Gastrocnemius medialis (tissue), 4 donors: Measurements from ENCODE around the gene PALD1. TPM values are rescaled to one million over a fixed set of nuclear protein-coding genes. Genes with fewer than 3 reads are reported as not detected.

Experiments used
- ATAC-seq, 2 donors: fragments of 150-250 bp; one replicate each; pipeline ENCODE4 v1.9.1; 2016
- DNase-seq, 2 donors: peaks; one replicate each; pipeline ENCODE4 v3.0.0-alpha.2; 2019
- H3K27ac ChIP-seq, 4 donors: fragments of 200-600 bp; sonication (generic); 1 replicate in 1 of 4; 2 replicates in 3 of 4; pipeline ENCODE4 v1.5.1; 2016 to 2018; ENCODE audit warnings: mild to moderate bottlenecking in 2 of 4, moderate library complexity in 1 of 4
- H3K27me3 ChIP-seq, 3 donors: fragments of 200-600 bp; sonication (generic) in 2 of 3; 1 replicate in 1 of 3; 2 replicates in 2 of 3; pipeline versions ENCODE4 v1.5.1 to v1.6.0; 2016 to 2019; ENCODE audit warnings: mild to moderate bottlenecking in 1 of 3, moderate library complexity in 1 of 3
- H3K36me3 ChIP-seq, 2 donors: fragments of 200-600 bp; sonication (generic) in 1 of 2; one replicate each; pipeline ENCODE4 v1.5.1; 2017 to 2018
- H3K4me1 ChIP-seq, 2 donors: fragments of 200-600 bp; sonication (generic) in 1 of 2; one replicate each; pipeline ENCODE4 v1.5.1; 2016 to 2017; ENCODE audit warnings: mild to moderate bottlenecking in 2 of 2
- H3K4me3 ChIP-seq, 4 donors: fragments of 200-600 bp; sonication (generic) in 3 of 4; 1 replicate in 1 of 4; 2 replicates in 3 of 4; pipeline ENCODE4 v1.5.1; 2016 to 2019; ENCODE audit warnings: mild to moderate bottlenecking in 2 of 4
- H3K9me3 ChIP-seq, 3 donors: fragments of 200-600 bp; sonication (generic) in 2 of 3; 1 replicate in 1 of 3; 2 replicates in 2 of 3; pipeline ENCODE4 v1.5.1; 2016 to 2019
- CTCF ChIP-seq, 5 experiments: fragments of 450-650 bp in 3 of 5; fragments of 200-600 bp in 2 of 5; sonication (generic) in 2 of 5; IDR thresholded peaks in 4 of 5; conservative IDR thresholded peaks in 1 of 5; 1 replicate in 4 of 5; 2 replicates in 1 of 5; pipeline ENCODE4 v1.5.1; 2016 to 2019; ENCODE audit warnings: antibody characterized with exemption in 5 of 5, mild to moderate bottlenecking in 3 of 5, moderate library complexity in 3 of 5
- POLR2A ChIP-seq, 2 donors: fragments of 450-650 bp; IDR thresholded peaks; one replicate each; pipeline ENCODE4 v1.6.1; 2017; ENCODE audit warnings: antibody characterized with exemption in 2 of 2, mild to moderate bottlenecking in 2 of 2, moderate library complexity in 2 of 2
- in situ Hi-C, 4 donors: fragments of 200-750 bp; cut with MboI; loops; one replicate each; pipeline versions ENCODE4 v1.15.0 to v1.8.0; 2017; ENCODE audit warnings: low sequenced_read_pairs in 4 of 4
- intact Hi-C: fragments of 100-400 bp; cut with DNase I; formaldehyde crosslinking; loops from one replicate; pipeline ENCODE4 v1.15.1; 2023; ENCODE audit warnings: low total_unique reads
- total RNA-seq, 4 donors: library from RNA; depleted of rRNA; stranded (reverse); fragments of >200 nt; gene quantifications; one replicate each; pipeline versions ENCODE4 v1.1.0 to v1.2.3, GENCODE V29; 2016

PALD1 gene
- total RNA-seq, 4 donors from 2014 or later: 1.4 to 4.1 (median 2.3) TPM

GRCh38 chr10:70561558-70561957, 83.0 kb downstream of the PALD1 start:
- H3K27me3 ChIP-seq: no peaks in the 10 kb centered on the region
- H3K9me3 ChIP-seq: no peaks in the 10 kb centered on the region
- no peak for TF ChIP-seq POLR2A (IDR thresholded peaks at IDR 0.05)
- TF ChIP-seq CTCF (IDR thresholded peaks at IDR 0.05 in 4 of 5, conservative IDR thresholded peaks at IDR 0.05 in 1 of 5): no peak
- in situ Hi-C loops (no loop called here), intact Hi-C loops (no loop called here)
- DNase-seq (no peak), ATAC-seq (no peak)
- H3K4me3 ChIP-seq: no peak overlapping the region
- H3K4me1 ChIP-seq: peaks cover 9% of the 10 kb centered on the region in 2 donors
- no peak overlapping the region for H3K27ac ChIP-seq
- no peaks in the 10 kb centered on the region for H3K36me3 ChIP-seq

GRCh38 chr10:70562036-70562755, 83.6 kb downstream of the PALD1 start:
- no peaks in the 10 kb centered on the region for H3K9me3 ChIP-seq
- peaks cover 9% of the 10 kb centered on the region in 2 donors for H3K4me1 ChIP-seq
- ATAC-seq (no peak), DNase-seq (no peak)
- in situ Hi-C loops (no loop called here), intact Hi-C loops (no loop called here)
- no peaks in the 10 kb centered on the region for H3K27me3 ChIP-seq
- H3K4me3 ChIP-seq: no peak overlapping the region
- H3K27ac ChIP-seq: no peak overlapping the region
- TF ChIP-seq POLR2A (IDR thresholded peaks at IDR 0.05): no peak
- TF ChIP-seq CTCF (IDR thresholded peaks at IDR 0.05 in 4 of 5, conservative IDR thresholded peaks at IDR 0.05 in 1 of 5): no peak
- H3K36me3 ChIP-seq: no peaks in the 10 kb centered on the region

- no peak for ATAC-seq
- intact Hi-C loops (no loop called here), in situ Hi-C loops (no loop called here)
- Histone ChIP-seq H3K36me3 (no peaks in the 10 kb centered on the region), H3K27me3 (no peaks in the 10 kb centered on the region), H3K4me1 (peaks cover 9% of the 10 kb centered on the region in 2 donors), H3K27ac (no peak overlapping the region), H3K9me3 (no peaks in the 10 kb centered on the region), H3K4me3 (no peak overlapping the region)
- TF ChIP-seq CTCF (IDR thresholded peaks at IDR 0.05 in 4 of 5, conservative IDR thresholded peaks at IDR 0.05 in 1 of 5) (no peak), POLR2A (IDR thresholded peaks at IDR 0.05) (no peak)
- no peak for DNase-seq
Measured at GRCh38 chr10:70563230-70563629, 84.7 kb downstream of the PALD1 start.

- no peak for DNase-seq
- in situ Hi-C loops: no loop called here
- intact Hi-C loops: no loop called here
Measured at GRCh38 chr10:70564113-70564725, 85.7 kb downstream of the PALD1 start.

More at GRCh38 chr10:70564113-70564725, 85.7 kb downstream of the PALD1 start:
- ATAC-seq: no peak
- Histone ChIP-seq H3K4me1 (peaks cover 9% of the 10 kb centered on the region in 2 donors), H3K9me3 (no peaks in the 10 kb centered on the region), H3K27ac (no peak overlapping the region), H3K4me3 (no peak overlapping the region), H3K27me3 (no peaks in the 10 kb centered on the region), H3K36me3 (no peaks in the 10 kb centered on the region)
- TF ChIP-seq CTCF (IDR thresholded peaks at IDR 0.05 in 4 of 5, conservative IDR thresholded peaks at IDR 0.05 in 1 of 5): no peak
- no peak for TF ChIP-seq POLR2A (IDR thresholded peaks at IDR 0.05)
